K562 (cell line): ENCODE measurements around the gene ADAM19.

ENCODE experiments used
- POLR2A ChIP-seq: fragments of 450-650 bp; conservative IDR thresholded peaks from 2 replicates; pipeline ENCODE4 v1.6.1; 2016
- TF ChIP-seq, protein P1 (sequence below), 3 experiments: IDR thresholded peaks in 2 of 3; conservative IDR thresholded peaks in 1 of 3; 2 replicates each; pipeline ENCODE4 v1.5.1; 2011 to 2012; ENCODE audit warnings: low read length in 3 of 3, mild to moderate bottlenecking in 3 of 3, control low read depth in 2 of 3, improper control_type of control experiment in 1 of 3, inconsistent platforms in 1 of 3, low read depth in 1 of 3, mixed read lengths in 1 of 3, moderate library complexity in 1 of 3; ENCODE audit not compliant: insufficient read depth in 2 of 3

DNA sequence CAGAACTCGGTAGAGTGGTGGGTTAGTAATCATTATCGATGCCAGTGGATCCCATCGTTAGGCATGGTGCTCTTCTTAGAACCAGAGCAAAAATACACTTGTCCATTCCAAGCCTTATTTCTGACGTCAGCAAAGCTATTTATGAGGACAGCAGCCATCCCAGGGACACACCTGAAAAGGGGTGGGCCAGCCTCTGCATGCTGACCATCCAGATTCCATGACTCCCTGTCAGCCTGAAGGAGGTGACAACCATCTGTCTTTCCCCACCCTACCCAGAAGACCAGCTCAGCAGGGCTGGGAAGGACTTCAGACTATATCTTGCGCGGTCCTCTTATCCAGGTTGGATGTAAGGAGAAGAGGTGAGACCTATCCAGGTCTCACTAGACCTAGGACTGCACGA is 121.3 kb downstream of the ADAM19 start:
- TF ChIP-seq POLR2A: no peak
- TF ChIP-seq, protein P1, sequence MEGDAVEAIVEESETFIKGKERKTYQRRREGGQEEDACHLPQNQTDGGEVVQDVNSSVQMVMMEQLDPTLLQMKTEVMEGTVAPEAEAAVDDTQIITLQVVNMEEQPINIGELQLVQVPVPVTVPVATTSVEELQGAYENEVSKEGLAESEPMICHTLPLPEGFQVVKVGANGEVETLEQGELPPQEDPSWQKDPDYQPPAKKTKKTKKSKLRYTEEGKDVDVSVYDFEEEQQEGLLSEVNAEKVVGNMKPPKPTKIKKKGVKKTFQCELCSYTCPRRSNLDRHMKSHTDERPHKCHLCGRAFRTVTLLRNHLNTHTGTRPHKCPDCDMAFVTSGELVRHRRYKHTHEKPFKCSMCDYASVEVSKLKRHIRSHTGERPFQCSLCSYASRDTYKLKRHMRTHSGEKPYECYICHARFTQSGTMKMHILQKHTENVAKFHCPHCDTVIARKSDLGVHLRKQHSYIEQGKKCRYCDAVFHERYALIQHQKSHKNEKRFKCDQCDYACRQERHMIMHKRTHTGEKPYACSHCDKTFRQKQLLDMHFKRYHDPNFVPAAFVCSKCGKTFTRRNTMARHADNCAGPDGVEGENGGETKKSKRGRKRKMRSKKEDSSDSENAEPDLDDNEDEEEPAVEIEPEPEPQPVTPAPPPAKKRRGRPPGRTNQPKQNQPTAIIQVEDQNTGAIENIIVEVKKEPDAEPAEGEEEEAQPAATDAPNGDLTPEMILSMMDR (IDR thresholded peaks at IDR 0.05 in 2 of 3, conservative IDR thresholded peaks at IDR 0.05 in 1 of 3; ENCODE audit: insufficient read depth in 2 of 3, low read depth in 1 of 3, low read length in 3 of 3): no peak
